Mesodermal cell (in vitro differentiated cells): ENCODE results near the gene TCF7L1.

ENCODE experiments used
- H3K27ac ChIP-seq: 2 replicates; pipeline ENCODE4 v1.7.0; 2013; ENCODE audit warnings: mild to moderate bottlenecking, low read depth, low read length, moderate library complexity; ENCODE audit not compliant: severe bottlenecking
- H3K36me3 ChIP-seq: 2 replicates; pipeline ENCODE4 v1.7.1; 2013; ENCODE audit warnings: mild to moderate bottlenecking, low read length, moderate library complexity; ENCODE audit not compliant: control insufficient read depth, insufficient read depth
- H3K4me1 ChIP-seq: one replicate; pipeline ENCODE4 v1.7.1; 2013; ENCODE audit warnings: mild to moderate bottlenecking, low read length; ENCODE audit not compliant: insufficient read depth, control insufficient read depth, poor library complexity, severe bottlenecking
- H3K4me3 ChIP-seq: 2 replicates; pipeline ENCODE4 v1.7.0; 2013; ENCODE audit warnings: low read length, control low read depth, mild to moderate bottlenecking; ENCODE audit not compliant: insufficient read depth, poor library complexity, severe bottlenecking; ENCODE audit errors: extremely low read depth
- H3K9me3 ChIP-seq: 2 replicates; pipeline ENCODE4 v1.7.1; 2013; ENCODE audit warnings: mild to moderate bottlenecking, low read length, moderate library complexity; ENCODE audit not compliant: control insufficient read depth
- WGBS, 2 experiments: methylation state at CpG; one replicate each; pipeline ENCODE4 v1.1.5; 2013; ENCODE audit warnings: missing lambda C conversion rate in 2 of 2; ENCODE audit not compliant: insufficient coverage in 2 of 2; 5-methylcytosine and 5-hydroxymethylcytosine counted together

Gene TCF7L1

DNA sequence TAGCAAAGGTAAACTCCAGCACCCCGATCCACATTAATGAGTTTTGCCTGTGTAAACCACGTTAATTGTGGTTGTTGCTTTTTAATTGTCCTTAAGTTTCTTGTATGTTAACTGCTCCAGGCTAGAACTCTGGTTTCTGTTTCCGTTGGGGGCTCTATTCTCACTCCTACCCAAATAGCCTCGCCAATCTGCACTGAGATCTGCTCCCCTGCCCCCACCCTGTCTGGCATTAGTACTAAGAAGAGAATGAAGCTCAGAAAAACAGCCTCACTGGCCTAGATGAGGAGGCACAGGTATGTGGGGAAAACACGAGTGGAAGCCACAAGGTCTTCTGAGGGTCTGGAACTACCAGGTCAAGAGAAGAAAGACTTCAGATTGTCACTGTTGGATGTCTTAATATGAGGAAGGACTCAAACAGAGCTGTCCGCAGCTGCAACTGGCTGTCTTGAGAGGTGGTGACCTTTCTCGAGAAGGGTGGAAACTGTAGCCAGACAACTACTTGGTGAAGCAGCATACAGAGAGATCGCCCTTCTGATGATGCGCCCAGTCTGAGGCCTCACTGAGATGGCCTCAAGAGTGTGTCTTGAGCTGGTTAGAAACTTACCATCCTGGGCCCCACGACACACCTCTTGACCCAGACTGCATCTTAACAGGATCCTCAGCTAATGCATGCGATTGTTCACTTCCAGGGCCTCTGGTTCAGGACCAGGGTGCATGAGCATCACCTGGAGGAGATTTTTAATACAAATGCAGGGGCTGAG is 121.5 kb downstream of the TCF7L1 start:
- peaks cover 69% of the 10 kb centered on the region for H3K4me1 ChIP-seq
- WGBS, 2 experiments: 74 to 82% methylated on average over 7 to 11 of the region's 11 CpGs
- no peaks in the 10 kb centered on the region for H3K9me3 ChIP-seq
- no peaks in the 10 kb centered on the region for H3K36me3 ChIP-seq
- H3K27ac ChIP-seq: peak overlapping the region; percentile 99
- H3K4me3 ChIP-seq: no peak overlapping the region

DNA sequence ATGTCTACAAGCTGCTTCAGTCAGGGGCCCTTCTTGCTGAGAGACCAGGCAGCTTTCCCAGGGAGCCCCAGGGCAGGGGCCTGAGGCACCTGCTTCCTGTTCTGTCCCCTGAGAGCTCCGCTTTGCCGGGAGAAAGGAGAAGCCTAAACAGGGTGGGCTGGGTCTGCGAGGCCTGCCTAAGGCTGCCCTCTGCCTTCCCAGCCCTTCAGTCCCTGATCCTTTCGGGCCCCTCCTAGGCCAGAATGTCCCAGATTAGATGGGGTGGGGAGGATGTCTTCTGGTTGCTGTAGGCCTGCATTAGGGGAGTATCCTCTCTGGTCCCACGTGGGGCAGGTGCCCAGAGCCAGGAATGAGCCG is 122.2 kb downstream of the TCF7L1 start:
- H3K4me3 ChIP-seq: peak overlapping the region; percentile 21

DNA sequence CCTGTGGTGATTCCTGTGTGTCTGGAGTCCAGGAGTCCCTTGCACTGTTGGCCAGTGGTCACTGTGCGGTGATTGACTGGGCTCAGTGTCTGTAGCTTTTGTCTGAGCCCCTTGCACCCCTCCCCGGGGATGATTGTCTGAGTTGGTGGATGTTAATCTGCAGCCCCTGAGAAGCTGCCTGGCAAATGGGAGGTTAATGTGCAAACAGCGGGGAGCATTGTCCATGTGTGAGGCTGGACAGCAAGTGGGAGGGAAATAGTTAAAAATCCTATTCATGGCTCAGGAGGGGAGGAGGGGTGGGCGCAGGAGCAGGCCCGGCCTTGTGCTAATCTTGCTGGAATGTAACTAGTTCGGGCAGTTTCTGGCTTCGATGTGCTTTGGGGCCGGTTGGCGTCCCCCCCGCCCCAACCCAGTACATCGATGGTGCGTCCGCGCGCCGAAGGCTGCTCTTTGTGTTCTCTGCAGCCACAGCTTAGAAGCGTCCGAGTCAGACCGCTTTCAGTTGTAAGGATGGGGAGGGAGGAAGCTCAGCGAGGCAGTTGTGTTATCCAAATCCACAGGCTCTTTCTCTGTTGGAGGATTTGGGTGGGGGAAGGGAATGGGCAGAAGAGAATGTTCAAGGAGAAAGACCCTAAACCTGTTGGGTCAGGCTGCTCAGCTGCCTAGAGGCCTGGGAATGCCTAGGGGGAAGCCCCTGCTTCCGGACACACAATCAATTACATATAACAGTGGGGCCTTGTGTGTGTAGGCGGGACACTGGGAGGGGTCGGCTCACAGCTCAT is 122.8 kb downstream of the TCF7L1 start:
- peak overlapping the region; percentile 99 for H3K27ac ChIP-seq
- peak overlapping the region; percentile 21 for H3K4me3 ChIP-seq
- H3K4me1 ChIP-seq: peaks cover 76% of the 10 kb centered on the region
- no peaks in the 10 kb centered on the region for H3K9me3 ChIP-seq
- 1 to 3% methylated on average over 13 to 19 of the region's 23 CpGs for WGBS, 2 experiments
- no peaks in the 10 kb centered on the region for H3K36me3 ChIP-seq

More for the DNA sequence above, 122.2 kb downstream of the TCF7L1 start:
- peak overlapping the region; percentile 99 for H3K27ac ChIP-seq
- H3K9me3 ChIP-seq: no peaks in the 10 kb centered on the region
- 6 to 24% methylated on average over 2 to 4 of the region's 6 CpGs for whole genome bisulfite sequencing, 2 experiments
- H3K4me1 ChIP-seq: peaks cover 71% of the 10 kb centered on the region
- no peaks in the 10 kb centered on the region for H3K36me3 ChIP-seq

DNA sequence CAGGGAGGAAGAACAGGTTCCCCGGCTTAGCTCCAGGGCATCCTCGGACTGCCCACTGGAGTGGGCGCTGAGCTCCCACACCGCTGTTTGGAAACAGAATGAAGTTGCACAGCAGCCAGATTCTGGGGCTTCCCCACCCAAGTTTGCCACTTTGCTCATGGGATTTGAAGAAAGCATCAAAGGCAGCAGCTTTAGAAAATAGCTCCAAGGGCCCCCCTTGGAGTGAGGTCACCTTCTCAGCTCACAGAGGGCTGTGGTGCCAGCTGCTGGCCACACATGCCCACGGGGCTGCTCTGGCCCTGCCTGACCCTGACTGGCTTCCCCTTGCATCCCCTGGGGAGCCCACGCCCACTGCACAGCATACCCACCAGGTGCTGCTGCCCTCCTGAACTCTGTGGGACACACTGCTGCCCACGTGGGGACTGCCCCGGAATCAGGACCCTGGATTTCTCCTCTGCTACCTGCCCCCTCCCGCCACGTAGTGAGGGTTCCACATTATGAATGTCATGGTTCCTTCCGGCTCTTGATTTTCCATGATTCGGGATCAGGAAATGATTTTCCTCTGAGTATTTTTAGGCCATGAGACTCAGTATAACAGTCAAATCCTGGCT is 124.3 kb downstream of the TCF7L1 start:
- Histone ChIP-seq H3K4me1 (peaks cover 72% of the 10 kb centered on the region), H3K4me3 (no peak overlapping the region), H3K36me3 (peaks cover 5% of the 10 kb centered on the region), H3K27ac (peak overlapping the region; percentile 32), H3K9me3 (no peaks in the 10 kb centered on the region)
- WGBS, 2 experiments: 85 to 86% methylated on average over 10 to 12 of the region's 12 CpGs

DNA sequence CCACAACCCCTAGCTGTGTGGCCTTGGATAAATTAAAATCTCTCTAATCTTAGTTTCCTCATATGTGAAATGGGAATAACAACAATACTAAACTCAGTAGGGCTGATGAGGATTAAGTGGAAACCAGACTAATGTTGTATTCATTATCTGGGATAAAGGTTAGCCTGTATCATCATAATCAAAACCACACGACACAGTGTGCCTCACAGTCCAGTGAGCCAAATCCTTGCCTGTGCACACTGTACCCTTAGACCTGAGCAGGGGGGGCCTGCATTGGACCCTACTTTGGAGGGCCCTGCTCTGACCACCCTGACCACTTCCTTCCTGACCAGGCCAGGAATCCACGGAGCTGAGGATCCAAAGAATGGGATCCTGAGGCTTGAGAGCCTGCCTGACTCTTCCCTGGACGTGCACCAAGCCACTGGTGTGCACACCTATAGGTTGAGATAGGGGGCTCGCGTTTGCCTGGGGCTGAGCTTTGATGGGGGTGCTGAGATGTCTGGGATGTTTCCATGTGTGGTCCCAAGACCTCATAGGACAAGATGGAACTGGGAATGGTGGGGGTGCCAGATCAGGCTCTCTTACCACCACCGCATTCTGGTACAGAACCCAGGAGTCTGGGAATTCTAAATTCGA is 124.9 kb downstream of the TCF7L1 start:
- H3K27ac ChIP-seq: peak overlapping the region; percentile 81
- WGBS, 2 experiments: 80 to 89% methylated on average over 5 to 6 of the region's 7 CpGs
- H3K4me1 ChIP-seq: peaks cover 76% of the 10 kb centered on the region
- no peak overlapping the region for H3K4me3 ChIP-seq
- H3K9me3 ChIP-seq: no peaks in the 10 kb centered on the region
- peaks cover 9% of the 10 kb centered on the region for H3K36me3 ChIP-seq

DNA sequence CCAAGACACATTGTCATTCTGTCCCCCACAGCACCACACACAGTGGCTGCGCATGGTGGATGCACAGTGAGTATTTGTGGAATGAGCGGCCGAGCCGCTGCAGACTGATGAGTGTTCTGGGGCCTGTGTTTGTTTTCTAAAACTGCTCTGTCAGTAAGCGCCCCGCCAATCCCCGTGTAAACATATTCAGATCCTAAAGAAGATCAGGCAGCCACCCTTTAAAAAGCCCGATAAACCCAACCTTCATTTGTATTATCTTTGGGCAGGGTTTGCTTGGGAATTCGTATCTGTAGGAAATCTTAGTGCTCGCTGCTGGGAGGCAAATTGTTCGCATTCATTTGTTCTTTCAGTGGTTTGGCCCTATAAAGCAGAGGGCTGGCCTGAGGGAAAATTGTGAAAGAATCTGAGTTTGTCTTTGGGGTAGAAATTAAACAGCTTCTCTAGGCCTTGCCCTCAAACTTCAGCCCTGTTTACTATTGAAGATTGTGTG is 126.0 kb downstream of the TCF7L1 start:
- Histone ChIP-seq H3K9me3 (no peaks in the 10 kb centered on the region), H3K36me3 (peaks cover 9% of the 10 kb centered on the region), H3K27ac (peak overlapping the region; percentile 81), H3K4me3 (no peak overlapping the region), H3K4me1 (peaks cover 76% of the 10 kb centered on the region)
- WGBS, 2 experiments: 42 to 55% methylated on average over 4 to 6 of the region's 11 CpGs

DNA sequence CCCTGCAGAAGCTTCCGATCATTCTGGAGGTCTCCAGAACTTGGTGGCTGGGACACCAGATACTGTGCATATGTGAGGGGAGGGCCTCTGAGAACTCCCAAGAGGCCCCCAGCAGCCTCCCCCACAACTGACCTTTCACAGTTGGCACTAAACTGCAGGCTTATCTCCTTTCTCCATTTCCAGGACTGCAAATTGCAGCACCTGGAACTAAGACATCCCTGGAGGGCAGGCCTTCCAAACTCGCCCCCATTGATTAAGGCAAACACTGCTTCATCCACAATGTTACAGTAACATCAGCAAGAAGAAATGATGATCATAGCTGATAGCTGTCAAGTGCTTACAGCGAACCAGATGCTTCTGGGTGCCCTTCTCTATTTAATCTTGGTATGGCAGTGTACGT is 126.7 kb downstream of the TCF7L1 start:
- H3K36me3 ChIP-seq: peaks cover 9% of the 10 kb centered on the region
- peak overlapping the region; percentile 81 for H3K27ac ChIP-seq
- H3K9me3 ChIP-seq: no peaks in the 10 kb centered on the region
- H3K4me3 ChIP-seq: no peak overlapping the region
- H3K4me1 ChIP-seq: peaks cover 76% of the 10 kb centered on the region
- WGBS, 2 experiments: 87 to 92% methylated on average over 2 to 3 of the region's 4 CpGs

DNA sequence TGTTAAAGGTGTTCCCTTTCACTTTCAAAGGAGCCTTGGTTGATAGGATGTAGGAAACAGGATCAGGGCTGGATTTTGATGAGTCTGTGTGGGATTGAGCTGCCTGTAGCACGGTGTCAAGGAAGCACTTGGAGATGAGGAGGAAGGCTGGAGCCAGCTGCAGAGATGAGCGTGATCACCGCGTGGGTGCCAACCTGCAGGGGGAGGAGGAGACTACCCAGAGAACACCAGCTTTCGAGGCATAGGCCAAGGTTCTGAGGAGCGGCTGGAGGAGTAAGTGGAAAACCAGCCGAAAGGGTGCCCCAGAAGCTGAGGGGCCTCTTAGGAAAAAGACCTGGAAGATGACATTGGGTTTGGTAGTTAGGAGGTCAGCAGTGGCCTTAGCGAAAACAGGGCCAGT is 130.4 kb downstream of the TCF7L1 start:
- Histone ChIP-seq H3K36me3 (peaks cover 9% of the 10 kb centered on the region), H3K9me3 (no peaks in the 10 kb centered on the region), H3K4me1 (peaks cover 64% of the 10 kb centered on the region), H3K27ac (no peak overlapping the region), H3K4me3 (no peak overlapping the region)
- WGBS, 2 experiments: 91 to 95% methylated on average over 6 to 8 of the region's 8 CpGs

DNA sequence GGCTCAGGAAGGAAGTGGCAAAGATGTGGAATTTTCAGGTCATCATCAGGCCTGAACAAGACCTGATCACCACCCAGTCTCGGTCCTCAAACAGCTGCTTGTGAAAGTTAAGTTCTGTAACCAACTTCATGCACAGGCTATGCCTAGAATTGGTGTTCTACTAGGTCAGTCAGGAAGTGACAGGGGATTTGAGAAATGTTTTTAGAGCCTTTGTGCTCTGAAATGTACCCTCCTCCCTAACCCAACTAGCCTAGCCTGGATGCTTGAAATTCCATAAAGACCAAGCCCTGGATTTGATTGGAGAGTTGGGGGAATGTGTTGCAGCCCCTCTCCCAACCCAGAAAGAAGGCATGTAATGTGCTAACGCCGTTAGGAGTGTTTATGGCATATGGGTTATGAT is 131.3 kb downstream of the TCF7L1 start:
- H3K9me3 ChIP-seq: no peaks in the 10 kb centered on the region
- H3K4me1 ChIP-seq: peaks cover 63% of the 10 kb centered on the region
- peaks cover 9% of the 10 kb centered on the region for H3K36me3 ChIP-seq
- H3K4me3 ChIP-seq: no peak overlapping the region
- peak overlapping the region; percentile 90 for H3K27ac ChIP-seq
- 80% methylated on average over 3 of the region's 3 CpGs; no CpG with 5 or more reads in 1 of the 2 experiments for WGBS, 2 experiments

DNA sequence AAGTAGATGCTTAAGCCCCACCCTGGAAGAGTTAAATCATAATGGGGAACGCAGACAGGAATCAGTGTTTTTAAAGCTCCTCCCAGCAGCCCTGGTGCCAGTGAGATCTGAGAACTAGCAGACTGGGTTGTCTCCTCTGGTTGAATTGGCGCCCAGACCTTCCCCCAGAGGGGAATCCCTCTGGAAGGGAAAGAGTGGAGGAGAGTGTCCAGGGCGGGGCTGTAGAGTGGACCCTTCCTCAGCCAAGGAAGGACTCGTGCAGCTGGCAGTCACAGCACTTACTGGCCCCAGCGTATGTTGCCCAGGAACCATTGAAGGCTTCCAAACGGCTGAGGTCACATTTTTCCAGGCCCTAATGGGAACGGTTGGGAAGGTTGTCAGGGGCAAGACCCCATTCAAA is 132.1 kb downstream of the TCF7L1 start:
- Histone ChIP-seq H3K27ac (peak overlapping the region; percentile 90), H3K4me1 (peaks cover 63% of the 10 kb centered on the region), H3K4me3 (no peak overlapping the region), H3K36me3 (peaks cover 9% of the 10 kb centered on the region), H3K9me3 (no peaks in the 10 kb centered on the region)
- WGBS, 2 experiments: 66 to 69% methylated on average over 6 to 7 of the region's 7 CpGs
